Islet of Langerhans (tissue), 1 donor: ENCODE measurements around the gene HYAL3.

Experiments
- FAIRE-seq: peaks from one replicate; lab custom pipeline; 2011; peaks lifted over from hg19 to GRCh38; lab: Jason Lieb, UNC

HYAL3 gene

GRCh38 chr3:50298836-50299637, at the start of gene HYAL3, which contains the start of gene NAA80:
HYAL3 (minus strand) TSS chr3:50299405; CDS start chr3:50295602, 3,803 bp downstream.
NAA80 (minus strand) TSS chr3:50299405; CDS start chr3:50297463, 1,942 bp downstream.
- peak; percentile 56 for FAIRE-seq

- peak; percentile 86 for FAIRE-seq
Measured at GRCh38 chr3:50347187-50347813, 48.1 kb upstream of the HYAL3 start.

- no peak for FAIRE-seq
Measured at GRCh38 chr3:50345586-50346234, 46.5 kb upstream of the HYAL3 start, which contains the start of gene ZMYND10. ZMYND10 (minus strand) TSS chr3:50345732; CDS start chr3:50345579, 153 bp downstream.

GRCh38 chr3:50345008-50345407, 45.8 kb upstream of the HYAL3 start:
- FAIRE-seq, result no peak

GRCh38 chr3:50342813-50343633, 43.8 kb upstream of the HYAL3 start:
- FAIRE-seq, result no peak

GRCh38 chr3:50341996-50342650, 42.9 kb upstream of the HYAL3 start:
- FAIRE-seq, result no peak

- no peak for FAIRE-seq
Measured at GRCh38 chr3:50341537-50341936, 42.3 kb upstream of the HYAL3 start.

GRCh38 chr3:50340448-50341329, 41.5 kb upstream of the HYAL3 start, which contains the start of gene RASSF1:
RASSF1 (minus strand) TSS chr3:50340836; CDS start chr3:50340805, 31 bp downstream.
- FAIRE-seq, result no peak

GRCh38 chr3:50340147-50340447, 40.9 kb upstream of the HYAL3 start:
- FAIRE-seq, result no peak

GRCh38 chr3:50339485-50340146, 40.4 kb upstream of the HYAL3 start:
- no peak for FAIRE-seq

- no peak for FAIRE-seq
Measured at GRCh38 chr3:50338965-50339364, 39.8 kb upstream of the HYAL3 start.

- peak; percentile 89 for FAIRE-seq
Measured at GRCh38 chr3:50337175-50337861, 38.1 kb upstream of the HYAL3 start.

GRCh38 chr3:50336452-50337174, 37.4 kb upstream of the HYAL3 start:
- FAIRE-seq, result no peak

- FAIRE-seq, result no peak
Measured at GRCh38 chr3:50334339-50335075, 35.3 kb upstream of the HYAL3 start.

GRCh38 chr3:50333744-50334328, 34.6 kb upstream of the HYAL3 start:
- no peak for FAIRE-seq

- FAIRE-seq, result no peak
Measured at GRCh38 chr3:50331364-50331907, 32.2 kb upstream of the HYAL3 start.

GRCh38 chr3:50330330-50330729, 31.1 kb upstream of the HYAL3 start:
- no peak for FAIRE-seq
